AG09309 (cell line): ENCODE measurements around the gene TRAF3IP1.

Source experiments
- DNase-seq: peaks from one replicate; pipeline ENCODE4 v3.0.0-alpha.2; 2010; ENCODE audit warnings: low read depth
- H3K4me3 ChIP-seq: 2 replicates; pipeline ENCODE4 v1.5.1; 2011; ENCODE audit warnings: mild to moderate bottlenecking, low read depth, low read length, moderate library complexity; ENCODE audit not compliant: control insufficient read depth
- TF ChIP-seq, protein P1 (sequence below): IDR thresholded peaks from 2 replicates; pipeline ENCODE4 v1.5.1; 2011; ENCODE audit warnings: mild to moderate bottlenecking, low read depth, low read length, inconsistent platforms; ENCODE audit not compliant: insufficient read depth, control insufficient read depth; ENCODE audit errors: missing control alignments

TRAF3IP1 gene

GRCh38 chr2:238294393-238295143 is 25.8 kb upstream of the TRAF3IP1 start:
- TF ChIP-seq, protein P1, sequence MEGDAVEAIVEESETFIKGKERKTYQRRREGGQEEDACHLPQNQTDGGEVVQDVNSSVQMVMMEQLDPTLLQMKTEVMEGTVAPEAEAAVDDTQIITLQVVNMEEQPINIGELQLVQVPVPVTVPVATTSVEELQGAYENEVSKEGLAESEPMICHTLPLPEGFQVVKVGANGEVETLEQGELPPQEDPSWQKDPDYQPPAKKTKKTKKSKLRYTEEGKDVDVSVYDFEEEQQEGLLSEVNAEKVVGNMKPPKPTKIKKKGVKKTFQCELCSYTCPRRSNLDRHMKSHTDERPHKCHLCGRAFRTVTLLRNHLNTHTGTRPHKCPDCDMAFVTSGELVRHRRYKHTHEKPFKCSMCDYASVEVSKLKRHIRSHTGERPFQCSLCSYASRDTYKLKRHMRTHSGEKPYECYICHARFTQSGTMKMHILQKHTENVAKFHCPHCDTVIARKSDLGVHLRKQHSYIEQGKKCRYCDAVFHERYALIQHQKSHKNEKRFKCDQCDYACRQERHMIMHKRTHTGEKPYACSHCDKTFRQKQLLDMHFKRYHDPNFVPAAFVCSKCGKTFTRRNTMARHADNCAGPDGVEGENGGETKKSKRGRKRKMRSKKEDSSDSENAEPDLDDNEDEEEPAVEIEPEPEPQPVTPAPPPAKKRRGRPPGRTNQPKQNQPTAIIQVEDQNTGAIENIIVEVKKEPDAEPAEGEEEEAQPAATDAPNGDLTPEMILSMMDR = no peak
- H3K4me3 ChIP-seq = no peak overlapping the region
- no peak for DNase-seq

- H3K4me3 ChIP-seq = no peak overlapping the region
- DNase-seq = no peak
- TF ChIP-seq, protein P1 = no peak
These were observed 24.9 kb upstream of the TRAF3IP1 start for GRCh38 chr2:238295144-238296112.

DNA sequence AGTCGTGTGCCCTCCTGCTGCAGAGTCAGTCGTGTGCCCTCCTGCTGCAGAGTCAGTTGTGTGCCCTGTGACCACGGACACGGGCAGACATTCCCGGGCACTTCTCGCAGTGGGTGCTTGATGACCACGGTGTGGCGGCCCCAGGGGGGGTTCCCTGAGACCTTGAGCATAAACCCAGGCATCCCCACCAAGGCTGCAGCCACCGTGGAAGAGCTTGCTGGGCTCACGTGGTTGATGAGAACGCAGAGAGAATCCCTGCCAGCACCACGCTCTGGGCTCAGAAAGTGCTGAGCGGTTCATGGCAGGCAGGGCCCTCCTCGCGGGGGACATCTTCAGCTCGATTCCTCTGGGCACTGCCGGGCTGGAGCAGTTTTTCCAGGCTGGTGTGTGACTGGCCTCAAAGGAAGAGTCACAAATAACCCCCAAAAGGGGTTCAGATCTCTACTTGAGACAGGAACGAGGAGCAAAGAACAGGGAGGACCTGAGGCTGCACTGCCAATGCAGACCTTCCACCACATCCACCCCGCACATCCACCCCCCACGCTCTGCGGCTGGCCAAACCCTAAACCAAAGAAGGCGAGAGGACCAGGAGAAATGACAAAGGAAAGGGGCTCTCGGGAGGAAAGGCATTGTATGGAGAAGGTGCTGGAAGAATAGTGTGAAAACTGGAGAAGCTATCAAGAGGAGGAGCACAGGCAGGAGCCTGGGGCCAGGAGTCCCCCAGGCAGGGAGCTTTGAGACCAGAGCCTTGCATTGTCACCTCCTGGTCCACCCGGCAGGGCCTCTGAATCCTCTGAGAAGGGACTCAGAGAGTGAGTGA is 23.5 kb upstream of the TRAF3IP1 start:
- H3K4me3 ChIP-seq = no peak overlapping the region
- DNase-seq = no peak
- TF ChIP-seq, protein P1 = no peak

- TF ChIP-seq, protein P1 = no peak
- no peak overlapping the region for H3K4me3 ChIP-seq
- no peak for DNase-seq
These were observed 20.5 kb upstream of the TRAF3IP1 start for GRCh38 chr2:238299803-238300202.

DNA sequence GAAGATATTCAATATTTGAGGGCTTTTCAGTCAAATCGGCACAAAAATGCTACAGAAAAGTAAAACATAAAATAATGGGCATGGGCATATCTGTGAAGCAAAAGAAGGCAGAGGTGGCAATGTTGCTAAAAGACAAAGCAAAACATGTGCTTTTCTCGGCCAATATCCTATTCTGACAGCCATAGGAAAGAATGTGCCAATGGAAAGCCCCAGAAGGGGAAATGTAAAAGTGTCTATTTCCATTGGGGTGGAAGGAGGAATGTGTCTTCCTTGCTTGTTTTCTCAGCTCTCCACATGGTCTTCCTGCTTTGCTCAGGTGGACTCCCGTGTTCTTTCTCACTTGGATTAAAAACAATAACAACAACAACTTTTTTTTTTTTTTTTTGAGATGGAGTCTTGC is 18.2 kb upstream of the TRAF3IP1 start:
- H3K4me3 ChIP-seq = no peak overlapping the region
- DNase-seq = no peak
- TF ChIP-seq, protein P1 = no peak

DNA sequence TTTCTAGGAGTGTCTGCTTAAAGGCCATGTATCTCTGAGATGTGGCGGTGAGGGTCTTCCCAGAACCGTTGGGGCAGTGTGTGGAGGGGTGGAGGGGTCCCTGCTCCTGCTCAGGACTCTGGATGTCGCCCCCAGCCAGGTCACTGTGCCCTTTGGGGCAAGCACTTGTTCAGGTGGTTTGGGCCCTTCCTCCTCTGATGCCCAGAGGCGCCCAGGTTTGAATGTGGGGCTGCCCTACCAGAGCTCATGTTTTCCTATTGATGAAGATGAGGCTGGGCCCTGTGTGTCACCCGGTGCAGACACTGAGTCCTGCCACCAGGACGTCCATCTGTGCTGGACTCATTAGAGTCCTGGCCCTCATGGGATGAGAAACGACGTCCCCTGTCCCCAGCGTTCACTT is 17.6 kb upstream of the TRAF3IP1 start:
- DNase-seq = no peak
- TF ChIP-seq, protein P1 = no peak
- no peak overlapping the region for H3K4me3 ChIP-seq
